Activated CD8-positive, alpha-beta memory T cell treated with anti-CD3 and anti-CD28 coated beads for 36 hours (primary cell): ENCODE results near the gene NALCN. TPM values are rescaled to one million over a fixed set of nuclear protein-coding genes. Genes with fewer than 3 reads are reported as not detected.

Experiments
- CTCF ChIA-PET: fragments of 350-600 bp; sonication (Branson Sonifier 250); formaldehyde crosslinking; loops from one replicate; lab custom pipeline; 2021; ENCODE audit warnings: antibody characterized with exemption; lab: Charles Lee
- POLR2A ChIA-PET: fragments of 350-600 bp; sonication (Branson Sonifier 250); formaldehyde crosslinking; loops from one replicate; lab custom pipeline; 2021; ENCODE audit warnings: antibody characterized with exemption; lab: Charles Lee
- total RNA-seq, 2 experiments: library from RNA; stranded (reverse); gene quantifications; one replicate each; pipeline ENCODE4 v1.2.3, GENCODE V29; 2021

The NALCN gene
- total RNA-seq, 2 experiments from 2014 or later: not detected

- POLR2A ChIA-PET: no interaction called here
- CTCF ChIA-PET: no interaction called here
Measured at GRCh38 chr13:101016475-101016874, 399.8 kb downstream of the NALCN start.

GRCh38 chr13:101013245-101013644, 403.1 kb downstream of the NALCN start:
- ChIA-PET POLR2A (no interaction called here), CTCF (no interaction called here)

- POLR2A ChIA-PET: no interaction called here
- CTCF ChIA-PET: no interaction called here
Measured at GRCh38 chr13:101010100-101010499, 406.2 kb downstream of the NALCN start.

GRCh38 chr13:101007245-101007644, 409.1 kb downstream of the NALCN start:
- CTCF ChIA-PET: no interaction called here
- POLR2A ChIA-PET: no interaction called here

Other genes starting within 250 kb of the NALCN start
- gene ITGBL1, start 36.2 kb upstream of the NALCN start, total RNA-seq: not detected